SU-DHL-6 (cell line): ENCODE data around the gene PPFIBP1.

Experiments used
- H2AFZ ChIP-seq: fragments of 200-600 bp; sonication (generic); 2 replicates; pipeline ENCODE4 v1.6.1; 2014; ENCODE audit warnings: low read depth, mild to moderate bottlenecking, moderate library complexity, mixed read lengths, antibody characterized with exemption, low read length; ENCODE audit not compliant: severe bottlenecking
- H3F3A ChIP-seq: fragments of 200-600 bp; shearing (Covaris generic); 2 replicates; pipeline ENCODE4 v1.6.0; 2016; ENCODE audit warnings: antibody characterized with exemption, mild to moderate bottlenecking; ENCODE audit not compliant: insufficient read depth
- H3K27ac ChIP-seq: fragments of 200-600 bp; sonication (generic); 2 replicates; pipeline ENCODE4 v1.5.1; 2016; ENCODE audit warnings: low read depth, mild to moderate bottlenecking, low read length, moderate library complexity, mixed read lengths
- H3K27me3 ChIP-seq: fragments of 200-600 bp; sonication (generic), shearing (Covaris generic); 2 replicates; pipeline ENCODE4 v1.6.0; 2014; ENCODE audit warnings: mild to moderate bottlenecking, low read length
- H3K36me3 ChIP-seq: fragments of 200-600 bp; sonication (generic); 2 replicates; pipeline ENCODE4 v1.6.1; 2014; ENCODE audit warnings: mild to moderate bottlenecking, low read length, mixed read lengths
- H3K4me2 ChIP-seq: fragments of 300-600, 200-600 bp; shearing (Covaris generic), sonication (generic); 2 replicates; pipeline ENCODE4 v1.6.0; 2014; ENCODE audit warnings: low read length, low read depth, mild to moderate bottlenecking; ENCODE audit not compliant: poor library complexity, severe bottlenecking
- H3K4me3 ChIP-seq: fragments of 200-600 bp; sonication (generic); 2 replicates; pipeline ENCODE4 v1.5.1; 2014; ENCODE audit warnings: antibody characterized with exemption, low read length, mild to moderate bottlenecking, mixed read lengths; ENCODE audit not compliant: insufficient read depth, poor library complexity, severe bottlenecking
- H3K79me2 ChIP-seq: fragments of 200-600 bp; sonication (generic); 2 replicates; pipeline ENCODE4 v1.6.1; 2014; ENCODE audit warnings: mild to moderate bottlenecking, low read length, moderate library complexity; ENCODE audit not compliant: insufficient read depth
- H3K9ac ChIP-seq: fragments of 200-600 bp; sonication (generic); 2 replicates; pipeline ENCODE4 v1.7.0; 2014; ENCODE audit warnings: mild to moderate bottlenecking, low read length
- H3K9me2 ChIP-seq: fragments of 200-600 bp; sonication (generic); replicated peaks from 2 replicates; pipeline ENCODE4 v1.6.1; 2014; ENCODE audit warnings: low read length; ENCODE audit not compliant: insufficient read depth
- H3K9me3 ChIP-seq: fragments of 200-600 bp; sonication (generic); 2 replicates; pipeline ENCODE4 v1.6.1; 2014; ENCODE audit warnings: low read length, mixed read lengths; ENCODE audit not compliant: insufficient read depth
- H4K20me1 ChIP-seq: fragments of 200-600 bp; sonication (generic); 2 replicates; pipeline ENCODE4 v1.6.1; 2014; ENCODE audit warnings: low read depth, mild to moderate bottlenecking, antibody characterized with exemption, low read length, moderate library complexity, mixed read lengths
- EZH2phosphoT487 ChIP-seq: fragments of 200-600 bp; sonication (generic), shearing (Covaris generic); conservative IDR thresholded peaks from 2 replicates; pipeline ENCODE4 v1.6.1; 2018; ENCODE audit warnings: mild to moderate bottlenecking, antibody characterized with exemption, low read length, moderate library complexity, mixed read lengths
- TF ChIP-seq, protein P1 (sequence below): fragments of 200-600 bp; sonication (generic); IDR thresholded peaks from one replicate; pipeline ENCODE4 v1.5.1; 2017; ENCODE audit warnings: antibody characterized with exemption, mild to moderate bottlenecking, low read length, moderate library complexity; ENCODE audit not compliant: insufficient read depth, poor library complexity, severe bottlenecking

The PPFIBP1 gene

DNA sequence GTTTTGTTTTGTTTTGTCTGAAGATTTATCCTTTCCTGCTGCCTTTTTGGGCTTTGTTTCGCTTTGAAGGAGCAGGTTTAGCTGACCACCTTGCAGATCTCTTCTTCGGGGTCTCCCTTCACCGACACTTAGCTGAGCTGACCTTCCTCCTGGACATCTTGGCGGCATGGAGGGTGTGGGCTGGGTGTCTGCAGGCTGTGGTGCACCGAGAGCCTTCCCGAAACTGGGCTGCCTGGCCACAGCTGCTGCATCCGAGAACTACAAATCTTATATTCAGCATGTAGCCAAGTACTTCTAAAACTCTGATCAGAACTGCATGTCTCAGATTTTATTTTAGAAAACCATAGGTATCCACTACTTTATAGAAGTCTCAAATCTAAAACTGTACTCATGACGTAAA is 84.9 kb downstream of the PPFIBP1 start:
- no peak for TF ChIP-seq EZH2phosphoT487
- TF ChIP-seq, protein P1, sequence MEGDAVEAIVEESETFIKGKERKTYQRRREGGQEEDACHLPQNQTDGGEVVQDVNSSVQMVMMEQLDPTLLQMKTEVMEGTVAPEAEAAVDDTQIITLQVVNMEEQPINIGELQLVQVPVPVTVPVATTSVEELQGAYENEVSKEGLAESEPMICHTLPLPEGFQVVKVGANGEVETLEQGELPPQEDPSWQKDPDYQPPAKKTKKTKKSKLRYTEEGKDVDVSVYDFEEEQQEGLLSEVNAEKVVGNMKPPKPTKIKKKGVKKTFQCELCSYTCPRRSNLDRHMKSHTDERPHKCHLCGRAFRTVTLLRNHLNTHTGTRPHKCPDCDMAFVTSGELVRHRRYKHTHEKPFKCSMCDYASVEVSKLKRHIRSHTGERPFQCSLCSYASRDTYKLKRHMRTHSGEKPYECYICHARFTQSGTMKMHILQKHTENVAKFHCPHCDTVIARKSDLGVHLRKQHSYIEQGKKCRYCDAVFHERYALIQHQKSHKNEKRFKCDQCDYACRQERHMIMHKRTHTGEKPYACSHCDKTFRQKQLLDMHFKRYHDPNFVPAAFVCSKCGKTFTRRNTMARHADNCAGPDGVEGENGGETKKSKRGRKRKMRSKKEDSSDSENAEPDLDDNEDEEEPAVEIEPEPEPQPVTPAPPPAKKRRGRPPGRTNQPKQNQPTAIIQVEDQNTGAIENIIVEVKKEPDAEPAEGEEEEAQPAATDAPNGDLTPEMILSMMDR = no peak
- Histone ChIP-seq H3K27me3 (no peaks in the 10 kb centered on the region), H3K27ac (no peak overlapping the region), H4K20me1 (no peaks in the 10 kb centered on the region), H3K9ac (no peak overlapping the region), H3K79me2 (no peaks in the 10 kb centered on the region), H3K4me2 (no peak overlapping the region), H3K4me3 (no peak overlapping the region), H3F3A (no peaks in the 10 kb centered on the region), H3K9me2 (no peaks in the 10 kb centered on the region), H2AFZ (no peak overlapping the region), H3K36me3 (no peaks in the 10 kb centered on the region), H3K9me3 (no peaks in the 10 kb centered on the region)

DNA sequence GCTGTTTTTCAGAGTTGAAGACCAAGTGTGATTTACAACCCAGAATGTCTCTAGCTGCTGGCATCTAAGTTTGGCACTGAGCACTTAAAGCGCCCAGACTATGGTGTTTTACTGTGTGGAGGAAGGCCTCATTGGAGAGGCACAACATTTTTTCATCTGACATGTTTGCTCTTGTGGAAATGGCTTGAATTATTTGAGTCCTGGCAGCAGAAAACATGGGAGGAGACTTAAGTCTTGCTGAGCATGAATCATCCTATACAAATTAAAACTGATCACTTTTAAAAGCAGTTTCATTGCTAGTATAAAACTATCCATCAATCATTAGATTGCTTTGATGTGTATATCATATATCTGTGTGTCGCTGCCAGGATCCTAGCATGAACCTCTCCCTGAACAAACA is 86.4 kb downstream of the PPFIBP1 start:
- H3K9ac ChIP-seq = no peak overlapping the region
- no peak overlapping the region for H3K27ac ChIP-seq

GRCh38 chr12:27614386-27614785 is 90.4 kb downstream of the PPFIBP1 start:
- Histone ChIP-seq H3K36me3 (no peaks in the 10 kb centered on the region), H4K20me1 (no peaks in the 10 kb centered on the region), H3K27ac (no peak overlapping the region), H2AFZ (no peak overlapping the region), H3F3A (no peaks in the 10 kb centered on the region), H3K9ac (no peak overlapping the region), H3K79me2 (no peaks in the 10 kb centered on the region), H3K27me3 (no peaks in the 10 kb centered on the region), H3K4me3 (no peak overlapping the region), H3K4me2 (no peak overlapping the region), H3K9me3 (no peaks in the 10 kb centered on the region), H3K9me2 (no peaks in the 10 kb centered on the region)
- no peak for TF ChIP-seq EZH2phosphoT487
- TF ChIP-seq, protein P1 = no peak

More for the DNA sequence above, 86.4 kb downstream of the PPFIBP1 start:
- H3K9me2 ChIP-seq = no peaks in the 10 kb centered on the region
- no peaks in the 10 kb centered on the region for H3K79me2 ChIP-seq
- no peaks in the 10 kb centered on the region for H4K20me1 ChIP-seq
- no peaks in the 10 kb centered on the region for H3F3A ChIP-seq
- H3K9me3 ChIP-seq = no peaks in the 10 kb centered on the region
- no peak overlapping the region for H2AFZ ChIP-seq
- H3K4me3 ChIP-seq = no peak overlapping the region
- TF ChIP-seq EZH2phosphoT487 = no peak
- TF ChIP-seq, protein P1 = no peak
- H3K36me3 ChIP-seq = no peaks in the 10 kb centered on the region
- H3K27me3 ChIP-seq = no peaks in the 10 kb centered on the region
- H3K4me2 ChIP-seq = no peak overlapping the region
